ENCODE data around the gene CEACAM21. TPM values are rescaled to one million over a fixed set of nuclear protein-coding genes. Genes with fewer than 3 reads are reported as not detected.

CEACAM21 gene
- total and polyA plus RNA-seq, 2 donors = 4.8 to 11.0 TPM

DNA sequence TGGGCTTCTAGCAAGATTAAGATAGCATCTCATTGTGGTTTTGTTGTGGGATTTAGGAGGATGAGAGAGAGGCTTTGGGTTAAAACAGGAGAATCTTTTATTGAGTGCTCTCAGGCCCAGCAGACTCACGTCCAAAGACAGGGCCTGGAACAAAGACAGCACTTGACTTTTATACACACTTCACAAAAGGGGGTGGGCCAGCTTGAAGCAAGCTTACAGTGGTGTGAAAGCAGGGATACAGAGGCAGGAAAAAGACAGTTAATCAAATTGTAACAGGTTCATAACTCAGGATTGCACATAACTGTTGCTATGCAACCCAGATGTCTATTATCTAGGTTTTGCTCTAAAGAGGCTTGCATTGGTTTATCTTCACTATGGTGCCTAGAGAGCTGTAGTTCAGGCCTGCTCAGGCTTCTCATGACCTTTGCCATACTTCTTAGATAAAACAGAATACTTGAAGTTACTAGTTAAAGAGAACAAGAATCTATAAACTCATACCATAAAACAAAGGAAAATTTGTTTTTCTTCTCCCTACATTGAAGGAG lies 42.2 kb upstream of the CEACAM21 start:
- no peak overlapping the region for H3K27ac ChIP-seq (ENCODE audit: low read depth in 1 of 2, low read length in 1 of 2)
- H3K4me1 ChIP-seq (ENCODE audit: control insufficient read depth in 2 of 2, insufficient read depth in 2 of 2, low read length in 2 of 2) = peaks cover 14 to 25% of the 10 kb centered on the region in 2 donors
- H3K36me3 ChIP-seq (ENCODE audit: control insufficient read depth in 2 of 2, insufficient read depth in 2 of 2, low read length in 1 of 2) = no peaks in the 10 kb centered on the region
- H3K4me3 ChIP-seq (ENCODE audit: low read length in 2 of 2) = no peak overlapping the region
- DNase-seq (ENCODE audit: low read depth in 6 of 9, low spot score in 9 of 9) = no peak
- H3K27me3 ChIP-seq (ENCODE audit: control insufficient read depth in 2 of 2, insufficient read depth in 1 of 2, low read length in 1 of 2) = peaks cover 5 to 16% of the 10 kb centered on the region in 2 donors
- H3K9me3 ChIP-seq (ENCODE audit: control insufficient read depth in 2 of 2, insufficient read depth in 1 of 2, low read length in 1 of 2) = peaks cover 0 to 2% of the 10 kb centered on the region in 2 donors
- 6% methylated on average over 1 of the region's 1 CpG for WGBS

DNA sequence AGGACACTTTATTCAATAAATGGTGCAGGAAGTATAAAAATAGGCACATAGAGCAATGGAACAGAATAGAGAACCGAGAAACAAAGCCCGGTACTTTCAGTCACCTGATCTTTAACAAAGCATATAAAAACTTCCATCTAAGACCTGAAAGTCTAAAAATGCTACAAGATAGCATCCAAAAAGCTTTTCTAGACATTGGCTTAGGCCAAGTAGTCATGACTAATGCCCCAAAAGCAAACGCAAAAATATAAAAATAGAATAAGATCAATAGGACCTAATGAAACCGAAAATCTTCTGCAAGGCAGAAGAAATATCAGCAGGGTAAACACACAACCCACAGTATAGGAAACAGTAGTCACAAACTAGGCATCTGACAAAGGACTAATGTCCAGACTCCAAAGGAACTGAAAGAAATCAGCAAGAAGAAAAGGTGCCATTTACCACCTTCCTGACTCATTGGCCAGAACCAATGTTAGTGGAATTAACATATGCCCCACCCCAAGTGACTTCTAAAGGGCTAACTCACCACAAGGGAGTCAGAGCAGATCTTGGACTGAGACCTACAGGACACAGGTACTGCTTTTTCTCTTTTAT lies 40.8 kb upstream of the CEACAM21 start:
- peak overlapping the region; percentile 33 to 55 for H3K27ac ChIP-seq (ENCODE audit: low read depth in 1 of 2, low read length in 1 of 2)

DNA sequence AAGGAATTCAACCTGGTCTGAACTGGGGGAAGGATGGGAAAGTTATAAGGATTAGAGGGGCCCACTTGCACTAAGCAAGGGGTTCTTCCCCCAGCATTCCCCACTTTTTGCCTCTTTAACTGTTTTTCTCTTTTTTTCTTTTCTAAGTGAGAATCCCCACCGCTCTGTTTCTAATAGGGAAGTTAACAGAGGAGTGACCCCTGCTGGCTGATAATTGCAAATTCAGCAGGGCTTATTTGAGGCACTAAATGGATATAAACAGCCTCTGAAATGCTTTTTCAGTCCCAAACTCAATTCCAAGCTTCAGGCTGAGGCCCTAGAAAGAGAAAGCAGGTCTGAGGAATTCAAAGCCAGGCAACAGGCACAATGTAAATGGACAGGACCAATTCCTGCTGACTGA lies 38.2 kb upstream of the CEACAM21 start:
- Histone ChIP-seq H3K27me3 (ENCODE audit: control insufficient read depth in 2 of 2, insufficient read depth in 1 of 2, low read length in 1 of 2) (no peaks in the 10 kb centered on the region), H3K4me3 (ENCODE audit: low read length in 2 of 2) (no peak overlapping the region), H3K9me3 (ENCODE audit: control insufficient read depth in 2 of 2, insufficient read depth in 1 of 2, low read length in 1 of 2) (no peaks in the 10 kb centered on the region), H3K27ac (ENCODE audit: low read depth in 1 of 2, low read length in 1 of 2) (no peak overlapping the region), H3K4me1 (ENCODE audit: control insufficient read depth in 2 of 2, insufficient read depth in 2 of 2, low read length in 2 of 2) (peaks cover 0 to 6% of the 10 kb centered on the region in 2 donors), H3K36me3 (ENCODE audit: control insufficient read depth in 2 of 2, insufficient read depth in 2 of 2, low read length in 1 of 2) (no peaks in the 10 kb centered on the region)
- DNase-seq (ENCODE audit: low read depth in 6 of 9, low spot score in 9 of 9) = no peak
- 95% methylated on average over 1 of the region's 1 CpG for WGBS

More for the DNA sequence above, 40.8 kb upstream of the CEACAM21 start:
- no peak overlapping the region for H3K4me3 ChIP-seq (ENCODE audit: low read length in 2 of 2)
- peaks cover 14 to 24% of the 10 kb centered on the region in 2 donors for H3K4me1 ChIP-seq (ENCODE audit: control insufficient read depth in 2 of 2, insufficient read depth in 2 of 2, low read length in 2 of 2)
- H3K36me3 ChIP-seq (ENCODE audit: control insufficient read depth in 2 of 2, insufficient read depth in 2 of 2, low read length in 1 of 2) = no peaks in the 10 kb centered on the region
- peaks cover 0 to 6% of the 10 kb centered on the region in 2 donors for H3K27me3 ChIP-seq (ENCODE audit: control insufficient read depth in 2 of 2, insufficient read depth in 1 of 2, low read length in 1 of 2)
- WGBS = 27% methylated on average over 4 of the region's 4 CpGs
- DNase-seq (ENCODE audit: low read depth in 6 of 9, low spot score in 9 of 9) = no peak
- peaks cover 0 to under 1% of the 10 kb centered on the region in 2 donors for H3K9me3 ChIP-seq (ENCODE audit: control insufficient read depth in 2 of 2, insufficient read depth in 1 of 2, low read length in 1 of 2)

DNA sequence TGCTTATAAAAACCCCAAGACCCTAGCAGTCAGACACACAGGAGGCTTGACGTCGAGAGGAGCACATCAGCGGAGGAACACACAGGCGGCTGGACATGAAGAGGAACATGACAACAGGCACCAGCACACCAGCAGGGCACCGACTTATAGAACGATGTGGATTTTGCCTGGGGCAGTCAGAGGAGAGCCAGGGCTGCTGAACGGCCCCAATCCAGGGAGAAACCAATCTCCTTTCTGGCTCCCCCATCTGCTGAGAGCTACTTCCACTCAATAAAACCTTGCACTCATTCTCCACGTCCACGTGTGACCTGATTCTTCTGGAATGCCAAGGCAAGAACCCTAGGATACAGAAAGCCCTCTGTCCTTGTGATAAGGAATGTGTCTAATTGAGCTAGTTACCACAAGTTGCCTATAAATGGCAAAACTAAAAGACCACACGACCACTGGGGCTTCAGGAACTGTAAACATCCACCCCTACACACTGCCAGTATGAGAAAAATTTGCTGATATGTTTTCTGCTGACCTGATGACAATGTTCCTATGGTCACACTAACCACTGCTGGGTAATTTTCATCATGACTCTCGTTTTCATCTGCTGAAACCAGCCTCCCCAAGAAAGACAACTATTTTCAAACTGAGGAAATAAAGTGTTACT lies 35.8 kb upstream of the CEACAM21 start:
- Histone ChIP-seq H3K4me3 (ENCODE audit: low read length in 2 of 2) (no peak overlapping the region), H3K36me3 (ENCODE audit: control insufficient read depth in 2 of 2, insufficient read depth in 2 of 2, low read length in 1 of 2) (no peaks in the 10 kb centered on the region), H3K9me3 (ENCODE audit: control insufficient read depth in 2 of 2, insufficient read depth in 1 of 2, low read length in 1 of 2) (no peaks in the 10 kb centered on the region), H3K27me3 (ENCODE audit: control insufficient read depth in 2 of 2, insufficient read depth in 1 of 2, low read length in 1 of 2) (no peaks in the 10 kb centered on the region), H3K27ac (ENCODE audit: low read depth in 1 of 2, low read length in 1 of 2) (no peak overlapping the region), H3K4me1 (ENCODE audit: control insufficient read depth in 2 of 2, insufficient read depth in 2 of 2, low read length in 2 of 2) (no peaks in the 10 kb centered on the region)
- DNase-seq (ENCODE audit: low read depth in 6 of 9, low spot score in 9 of 9) = no peak
- WGBS = 82% methylated on average over 11 of the region's 11 CpGs

DNA sequence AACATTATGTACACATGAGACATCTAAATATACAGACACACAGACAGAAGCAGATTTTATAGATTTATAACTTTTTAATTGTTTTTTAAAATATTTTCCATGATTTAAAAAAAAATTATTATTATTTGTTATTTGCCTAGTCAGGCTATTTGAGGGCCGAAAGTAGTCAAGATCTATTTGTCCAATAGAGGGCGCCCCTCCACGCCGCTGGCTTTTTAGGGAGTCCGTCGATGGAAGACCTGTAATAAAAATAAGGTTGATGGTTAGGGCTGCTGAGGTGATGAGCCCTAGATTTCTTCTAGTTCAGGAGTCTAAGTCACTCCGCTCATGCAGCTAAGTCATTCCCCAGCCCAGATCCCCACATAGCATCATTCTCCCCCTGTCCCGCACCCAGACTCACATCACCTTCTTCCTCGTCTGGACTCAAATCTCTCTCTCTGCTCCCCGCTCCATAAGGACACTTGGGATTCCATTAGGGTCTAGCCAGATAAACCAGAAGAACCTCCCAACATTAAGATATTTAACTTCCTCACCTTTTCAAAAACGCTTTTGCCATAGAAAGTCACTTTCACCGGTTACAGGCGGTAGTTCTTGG lies 33.9 kb upstream of the CEACAM21 start:
- DNase-seq (ENCODE audit: low read depth in 6 of 9, low spot score in 9 of 9) = peak in 3 of 9 donors; percentile 46 to 73 (median 55)
- H3K9me3 ChIP-seq (ENCODE audit: control insufficient read depth in 2 of 2, insufficient read depth in 1 of 2, low read length in 1 of 2) = no peaks in the 10 kb centered on the region
- H3K4me1 ChIP-seq (ENCODE audit: control insufficient read depth in 2 of 2, insufficient read depth in 2 of 2, low read length in 2 of 2) = peaks cover 14 to 18% of the 10 kb centered on the region in 2 donors
- WGBS = 51% methylated on average over 13 of the region's 13 CpGs
- no peak overlapping the region for H3K27ac ChIP-seq (ENCODE audit: low read depth in 1 of 2, low read length in 1 of 2)
- H3K27me3 ChIP-seq (ENCODE audit: control insufficient read depth in 2 of 2, insufficient read depth in 1 of 2, low read length in 1 of 2) = no peaks in the 10 kb centered on the region
- no peaks in the 10 kb centered on the region for H3K36me3 ChIP-seq (ENCODE audit: control insufficient read depth in 2 of 2, insufficient read depth in 2 of 2, low read length in 1 of 2)
- H3K4me3 ChIP-seq (ENCODE audit: low read length in 2 of 2) = no peak overlapping the region

DNA sequence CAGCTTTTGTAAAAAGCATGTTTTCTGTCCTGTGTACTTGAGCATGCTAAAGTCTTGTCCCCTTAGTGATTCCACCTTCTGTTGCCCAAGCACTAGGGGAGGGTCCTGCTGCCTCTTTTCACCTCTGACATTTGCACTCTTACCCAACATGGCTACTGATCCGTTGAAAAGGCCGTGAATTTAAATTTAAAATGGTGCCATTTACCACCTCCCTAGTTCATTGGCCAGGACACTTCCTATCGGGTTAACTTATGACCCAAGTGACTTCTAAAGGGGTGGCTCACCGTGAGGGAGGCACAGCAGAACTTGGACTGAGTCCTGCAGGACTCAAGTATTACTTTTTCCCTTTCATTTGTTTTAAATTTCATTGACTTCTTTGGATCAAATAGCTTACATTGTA lies 33.3 kb upstream of the CEACAM21 start:
- H3K36me3 ChIP-seq (ENCODE audit: control insufficient read depth in 2 of 2, insufficient read depth in 2 of 2, low read length in 1 of 2) = no peaks in the 10 kb centered on the region
- H3K27me3 ChIP-seq (ENCODE audit: control insufficient read depth in 2 of 2, insufficient read depth in 1 of 2, low read length in 1 of 2) = no peaks in the 10 kb centered on the region
- H3K4me3 ChIP-seq (ENCODE audit: low read length in 2 of 2) = no peak overlapping the region
- H3K9me3 ChIP-seq (ENCODE audit: control insufficient read depth in 2 of 2, insufficient read depth in 1 of 2, low read length in 1 of 2) = no peaks in the 10 kb centered on the region
- no peak for DNase-seq (ENCODE audit: low read depth in 6 of 9, low spot score in 9 of 9)
- peaks cover 14 to 20% of the 10 kb centered on the region in 2 donors for H3K4me1 ChIP-seq (ENCODE audit: control insufficient read depth in 2 of 2, insufficient read depth in 2 of 2, low read length in 2 of 2)
- WGBS = 97% methylated on average over 4 of the region's 4 CpGs
- no peak overlapping the region for H3K27ac ChIP-seq (ENCODE audit: low read depth in 1 of 2, low read length in 1 of 2)

DNA sequence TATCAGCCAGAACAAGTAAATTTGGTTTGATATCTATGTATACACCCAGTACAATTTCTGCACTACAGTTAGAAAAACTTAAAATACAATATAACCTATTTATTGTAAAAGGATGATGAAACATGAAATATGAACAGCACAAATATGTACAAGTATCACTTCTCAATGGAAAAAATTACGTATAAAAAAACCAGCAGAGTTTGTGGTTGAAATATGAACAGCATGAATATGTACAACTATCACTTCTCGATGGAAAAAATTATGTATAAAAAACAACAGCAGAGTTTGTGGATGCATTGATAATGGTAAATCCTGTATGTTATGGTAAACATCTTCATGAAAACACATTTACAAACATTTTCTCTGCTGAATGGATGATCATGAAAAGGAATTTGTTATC lies 32.4 kb upstream of the CEACAM21 start:
- no peaks in the 10 kb centered on the region for H3K27me3 ChIP-seq (ENCODE audit: control insufficient read depth in 2 of 2, insufficient read depth in 1 of 2, low read length in 1 of 2)
- 93% methylated on average over 2 of the region's 2 CpGs for WGBS
- no peak overlapping the region for H3K4me3 ChIP-seq (ENCODE audit: low read length in 2 of 2)
- no peaks in the 10 kb centered on the region for H3K9me3 ChIP-seq (ENCODE audit: control insufficient read depth in 2 of 2, insufficient read depth in 1 of 2, low read length in 1 of 2)
- DNase-seq (ENCODE audit: low read depth in 6 of 9, low spot score in 9 of 9) = no peak
- H3K4me1 ChIP-seq (ENCODE audit: control insufficient read depth in 2 of 2, insufficient read depth in 2 of 2, low read length in 2 of 2) = peaks cover 14 to 26% of the 10 kb centered on the region in 2 donors
- H3K36me3 ChIP-seq (ENCODE audit: control insufficient read depth in 2 of 2, insufficient read depth in 2 of 2, low read length in 1 of 2) = no peaks in the 10 kb centered on the region
- H3K27ac ChIP-seq (ENCODE audit: low read depth in 1 of 2, low read length in 1 of 2) = no peak overlapping the region

DNA sequence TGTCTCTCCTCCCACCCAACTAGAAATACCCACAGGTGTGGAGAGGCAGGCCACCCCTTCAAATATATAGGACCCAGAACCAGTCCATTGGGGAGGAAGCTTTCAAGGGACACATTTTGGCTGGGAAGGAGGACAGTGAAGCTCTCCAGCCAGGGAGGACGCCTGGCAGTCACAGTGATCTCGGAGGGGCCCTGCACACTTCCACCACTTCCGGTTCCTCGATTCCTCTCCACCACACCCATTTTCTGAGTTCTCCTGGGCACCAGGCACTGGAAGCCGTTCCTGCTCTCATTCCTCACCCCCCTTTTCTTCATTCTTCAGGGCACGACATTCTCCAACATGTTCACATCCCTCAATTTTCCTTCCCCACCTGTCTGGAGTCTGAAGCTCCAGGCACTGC lies 30.4 kb upstream of the CEACAM21 start:
- 16% methylated on average over 6 of the region's 6 CpGs for WGBS
- no peak overlapping the region for H3K27ac ChIP-seq (ENCODE audit: low read depth in 1 of 2, low read length in 1 of 2)
- peak in 1 of 9 donors; percentile 49 for DNase-seq (ENCODE audit: low read depth in 6 of 9, low spot score in 9 of 9)
- no peaks in the 10 kb centered on the region for H3K27me3 ChIP-seq (ENCODE audit: control insufficient read depth in 2 of 2, insufficient read depth in 1 of 2, low read length in 1 of 2)
- no peak overlapping the region for H3K4me3 ChIP-seq (ENCODE audit: low read length in 2 of 2)
- H3K4me1 ChIP-seq (ENCODE audit: control insufficient read depth in 2 of 2, insufficient read depth in 2 of 2, low read length in 2 of 2) = peaks cover 24 to 36% of the 10 kb centered on the region in 2 donors
- no peaks in the 10 kb centered on the region for H3K9me3 ChIP-seq (ENCODE audit: control insufficient read depth in 2 of 2, insufficient read depth in 1 of 2, low read length in 1 of 2)
- H3K36me3 ChIP-seq (ENCODE audit: control insufficient read depth in 2 of 2, insufficient read depth in 2 of 2, low read length in 1 of 2) = no peaks in the 10 kb centered on the region

DNA sequence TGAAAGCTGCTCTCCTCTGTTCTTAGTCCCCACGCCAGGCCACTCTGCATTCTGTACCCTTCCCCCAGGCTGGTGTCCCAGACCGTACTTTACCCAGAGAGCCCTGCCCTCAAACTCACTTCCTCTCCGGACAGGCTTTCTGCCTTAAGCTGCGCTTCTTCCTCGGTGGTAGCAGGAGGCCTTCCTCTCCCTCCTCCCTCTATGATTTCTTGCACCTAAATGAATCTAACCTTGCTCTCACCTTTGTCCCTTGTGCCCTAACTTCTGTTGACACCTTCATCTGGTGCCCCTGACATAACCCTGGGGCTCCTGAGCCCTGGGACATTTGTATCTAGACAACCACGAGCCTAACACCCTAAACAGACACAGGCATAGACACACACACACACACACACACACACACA lies 29.6 kb upstream of the CEACAM21 start:
- Histone ChIP-seq H3K36me3 (ENCODE audit: control insufficient read depth in 2 of 2, insufficient read depth in 2 of 2, low read length in 1 of 2) (no peaks in the 10 kb centered on the region), H3K4me1 (ENCODE audit: control insufficient read depth in 2 of 2, insufficient read depth in 2 of 2, low read length in 2 of 2) (peaks cover 27 to 36% of the 10 kb centered on the region in 2 donors), H3K9me3 (ENCODE audit: control insufficient read depth in 2 of 2, insufficient read depth in 1 of 2, low read length in 1 of 2) (no peaks in the 10 kb centered on the region), H3K27ac (ENCODE audit: low read depth in 1 of 2, low read length in 1 of 2) (peak overlapping the region in 1 of 2 donors; percentile 69), H3K27me3 (ENCODE audit: control insufficient read depth in 2 of 2, insufficient read depth in 1 of 2, low read length in 1 of 2) (no peaks in the 10 kb centered on the region), H3K4me3 (ENCODE audit: low read length in 2 of 2) (no peak overlapping the region)
- 26% methylated on average over 6 of the region's 6 CpGs for WGBS
- DNase-seq (ENCODE audit: low read depth in 6 of 9, low spot score in 9 of 9) = peak in 1 of 9 donors; percentile 54

Data from thymus (tissue), 11 donors.